Upper lobe of right lung (tissue), 1 donor: ENCODE results near the gene IRF2BP2. TPM values are rescaled to one million over a fixed set of nuclear protein-coding genes. Genes with fewer than 3 reads are reported as not detected.
A peak's percentile ranks its signal among the peaks of the same experiment; 100 is the strongest.

ENCODE experiments used
- ATAC-seq: fragments of 200-7000 bp; cut with Tn5 transposase; one replicate; pipeline ENCODE4 v1.9.1; 2020; ENCODE audit warnings: mild to moderate bottlenecking, moderate library complexity
- DNase-seq: peaks from one replicate; pipeline ENCODE4 v3.0.0-alpha.2; 2020
- H3K27ac ChIP-seq: fragments of 200-600 bp; one replicate; pipeline ENCODE4 v1.8.0; 2022
- H3K27me3 ChIP-seq: fragments of 200-600 bp; one replicate; pipeline ENCODE4 v1.8.0; 2022; ENCODE audit warnings: mild to moderate bottlenecking
- H3K36me3 ChIP-seq: fragments of 200-600 bp; one replicate; pipeline ENCODE4 v1.8.0; 2022
- H3K4me1 ChIP-seq: fragments of 200-600 bp; one replicate; pipeline ENCODE4 v1.8.0; 2022
- H3K4me3 ChIP-seq: fragments of 200-600 bp; one replicate; pipeline ENCODE4 v1.8.0; 2022; ENCODE audit warnings: mild to moderate bottlenecking
- H3K9me3 ChIP-seq: fragments of 200-600 bp; one replicate; pipeline ENCODE4 v1.8.0; 2022
- intact Hi-C: fragments of 100-400 bp; cut with DNase I; formaldehyde crosslinking; loops from one replicate; pipeline ENCODE4 v1.11.0; 2022
- total RNA-seq: library from RNA; stranded (reverse); fragmentation: NEBNext Ultra II Directional; extraction: Animal tissue kit (Norgen Biotek cat#: 25700); gene quantifications from one replicate; pipeline ENCODE4 v1.2.1, GENCODE V29; 2021
- TF ChIP-seq, protein P1 (sequence below): fragments of 200-600 bp; IDR thresholded peaks from one replicate; pipeline ENCODE4 v1.8.0; 2022; ENCODE audit warnings: antibody characterized with exemption
- donor health status: DM: no; HTN: yes; CAD: no; lungs with severe emphysema.

The IRF2BP2 gene
- total RNA-seq, 1 donor from 2014 or later, result 161 TPM

- Histone ChIP-seq H3K4me3 (no peak overlapping the region), H3K9me3 (no peaks in the 10 kb centered on the region), H3K36me3 (no peaks in the 10 kb centered on the region), H3K4me1 (peaks cover 13% of the 10 kb centered on the region), H3K27ac (peak overlapping the region; percentile 34), H3K27me3 (no peaks in the 10 kb centered on the region)
- DNase-seq (no peak), ATAC-seq (no peak)
- TF ChIP-seq, protein P1, sequence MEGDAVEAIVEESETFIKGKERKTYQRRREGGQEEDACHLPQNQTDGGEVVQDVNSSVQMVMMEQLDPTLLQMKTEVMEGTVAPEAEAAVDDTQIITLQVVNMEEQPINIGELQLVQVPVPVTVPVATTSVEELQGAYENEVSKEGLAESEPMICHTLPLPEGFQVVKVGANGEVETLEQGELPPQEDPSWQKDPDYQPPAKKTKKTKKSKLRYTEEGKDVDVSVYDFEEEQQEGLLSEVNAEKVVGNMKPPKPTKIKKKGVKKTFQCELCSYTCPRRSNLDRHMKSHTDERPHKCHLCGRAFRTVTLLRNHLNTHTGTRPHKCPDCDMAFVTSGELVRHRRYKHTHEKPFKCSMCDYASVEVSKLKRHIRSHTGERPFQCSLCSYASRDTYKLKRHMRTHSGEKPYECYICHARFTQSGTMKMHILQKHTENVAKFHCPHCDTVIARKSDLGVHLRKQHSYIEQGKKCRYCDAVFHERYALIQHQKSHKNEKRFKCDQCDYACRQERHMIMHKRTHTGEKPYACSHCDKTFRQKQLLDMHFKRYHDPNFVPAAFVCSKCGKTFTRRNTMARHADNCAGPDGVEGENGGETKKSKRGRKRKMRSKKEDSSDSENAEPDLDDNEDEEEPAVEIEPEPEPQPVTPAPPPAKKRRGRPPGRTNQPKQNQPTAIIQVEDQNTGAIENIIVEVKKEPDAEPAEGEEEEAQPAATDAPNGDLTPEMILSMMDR, result no peak
- intact Hi-C loops, result no loop called here
Observed at GRCh38 chr1:234645964-234646363, 36.0 kb upstream of the IRF2BP2 start.

GRCh38 chr1:234645474-234645953 is 35.5 kb upstream of the IRF2BP2 start:
- DNase-seq (no peak), ATAC-seq (peak; percentile 53)
- TF ChIP-seq, protein P1, result no peak
- H3K4me1 ChIP-seq, result peaks cover 13% of the 10 kb centered on the region
- H3K9me3 ChIP-seq, result no peaks in the 10 kb centered on the region
- intact Hi-C loops, result no loop called here
- peak overlapping the region; percentile 34 for H3K27ac ChIP-seq
- no peak overlapping the region for H3K4me3 ChIP-seq
- no peaks in the 10 kb centered on the region for H3K27me3 ChIP-seq
- H3K36me3 ChIP-seq, result no peaks in the 10 kb centered on the region

DNA sequence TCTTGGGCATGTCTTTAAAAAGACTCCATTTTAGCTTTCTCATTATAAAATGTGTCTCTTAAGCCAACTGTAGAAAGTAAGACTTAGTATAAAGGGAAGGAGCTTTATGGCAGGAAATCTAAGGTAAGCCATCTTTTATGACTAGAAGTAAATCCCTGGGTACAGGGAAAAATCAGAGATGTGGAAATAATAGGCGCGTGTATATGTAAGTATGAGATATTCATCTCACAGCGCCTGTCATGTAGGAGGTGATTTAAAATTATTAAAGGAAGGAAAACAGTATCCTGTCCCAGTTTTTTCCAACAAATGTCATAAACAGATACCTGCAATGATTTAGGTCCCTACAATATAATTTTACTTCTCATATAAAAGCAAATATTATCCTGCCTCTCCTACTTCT is 35.0 kb upstream of the IRF2BP2 start:
- H3K36me3 ChIP-seq, result no peaks in the 10 kb centered on the region
- DNase-seq, result no peak
- intact Hi-C loops, result no loop called here
- H3K4me3 ChIP-seq, result no peak overlapping the region
- H3K27me3 ChIP-seq, result no peaks in the 10 kb centered on the region
- TF ChIP-seq, protein P1, result no peak
- no peak for ATAC-seq
- H3K4me1 ChIP-seq, result peaks cover 13% of the 10 kb centered on the region
- H3K9me3 ChIP-seq, result no peaks in the 10 kb centered on the region
- peak overlapping the region; percentile 2 for H3K27ac ChIP-seq

DNA sequence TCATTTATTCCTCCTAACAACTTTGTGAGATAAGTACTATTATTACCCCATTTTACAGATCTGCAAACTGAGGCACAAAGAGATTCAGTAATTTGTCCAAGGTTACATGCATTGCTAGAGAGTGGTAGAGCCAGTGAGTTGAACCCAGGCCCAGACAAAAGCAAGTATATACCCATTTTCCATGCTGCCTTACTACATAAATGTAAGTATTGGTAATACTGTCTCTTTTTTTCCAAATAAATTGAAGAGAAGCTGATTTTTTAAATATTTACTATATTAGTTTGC is 33.8 kb upstream of the IRF2BP2 start:
- Histone ChIP-seq H3K4me1 (peaks cover 13% of the 10 kb centered on the region), H3K36me3 (no peaks in the 10 kb centered on the region), H3K9me3 (no peaks in the 10 kb centered on the region), H3K27me3 (no peaks in the 10 kb centered on the region), H3K27ac (peak overlapping the region; percentile 51), H3K4me3 (no peak overlapping the region)
- DNase-seq, result no peak
- intact Hi-C loops, result no loop called here
- TF ChIP-seq, protein P1, result no peak
- ATAC-seq, result no peak

DNA sequence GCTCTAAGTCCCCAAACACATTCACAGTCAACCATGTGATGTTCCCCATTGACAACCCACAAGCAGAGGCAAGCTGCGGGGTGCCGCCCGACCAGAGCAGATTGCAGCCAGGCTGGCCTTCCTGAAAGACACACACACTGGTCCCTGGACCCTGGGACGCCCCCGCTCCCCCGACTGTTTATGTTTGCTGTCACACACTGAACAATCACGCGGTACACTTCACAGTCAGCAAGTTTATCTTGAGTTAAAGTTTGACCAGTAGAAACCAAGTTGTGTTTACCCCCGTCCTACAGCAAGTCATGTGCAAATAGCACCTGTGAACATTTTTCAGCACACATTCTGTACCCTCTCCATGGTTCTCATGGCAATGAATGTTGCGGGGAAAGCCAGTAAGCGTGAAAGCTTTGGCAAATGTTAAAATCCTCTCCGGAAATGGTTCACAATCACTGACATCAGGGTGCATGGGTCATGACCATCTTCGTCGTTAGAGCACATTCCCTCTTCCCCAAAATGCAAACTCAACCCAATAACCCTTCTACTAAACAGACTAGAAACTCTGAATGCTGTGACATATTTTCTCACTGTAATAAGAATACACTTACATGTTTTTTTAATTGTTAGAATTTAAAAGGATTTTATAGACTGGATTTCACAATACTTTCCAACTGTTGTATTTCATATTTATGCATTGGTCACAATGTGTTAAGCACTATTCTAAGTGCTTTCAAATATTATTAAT is 33.3 kb upstream of the IRF2BP2 start:
- Histone ChIP-seq H3K9me3 (no peaks in the 10 kb centered on the region), H3K4me1 (peaks cover 13% of the 10 kb centered on the region), H3K27me3 (no peaks in the 10 kb centered on the region), H3K4me3 (no peak overlapping the region), H3K36me3 (no peaks in the 10 kb centered on the region), H3K27ac (peak overlapping the region; percentile 51)
- intact Hi-C loops, result no loop called here
- TF ChIP-seq, protein P1, result no peak
- peak; percentile 94 for ATAC-seq
- peak; percentile 84 for DNase-seq
